ENCODE data around the gene FDX1.

- TF ChIP-seq CTCF (IDR thresholded peaks at IDR 0.05) (no peak), POLR2A (IDR thresholded peaks at IDR 0.05) (no peak)
Measured at GRCh38 chr11:110479108-110480101, 49.7 kb downstream of the FDX1 start.

All from adrenal gland (tissue), 5 donors.